Measurements from ENCODE around the gene CHAF1A.

- TF ChIP-seq CTCF (IDR thresholded peaks at IDR 0.05 in 8 of 11, conservative IDR thresholded peaks at IDR 0.05 in 3 of 11) = no peak
- TF ChIP-seq POLR2AphosphoS5 (IDR thresholded peaks at IDR 0.05) = no peak
Measured at GRCh38 chr19:4429256-4429655, 26.8 kb downstream of the CHAF1A start.
